HepG2 (cell line): ENCODE results near the gene PSD. TPM values are rescaled to one million over a fixed set of nuclear protein-coding genes. Genes with fewer than 3 reads are reported as not detected.

Experiments
- KLF6 ChIP-seq: IDR thresholded peaks from 2 replicates; pipeline ENCODE4 v1.8.0; 2016; ENCODE audit warnings: missing biosample characterization, missing genetic modification reagents
- NR2F6 ChIP-seq, 2 experiments: IDR thresholded peaks; 2 replicates each; pipeline ENCODE4 v1.6.1; 2016; ENCODE audit warnings: antibody characterized with exemption in 1 of 2, mild to moderate bottlenecking in 1 of 2
- TCF12 ChIP-seq, 2 experiments: fragments of 450-650 bp in 1 of 2; sonication (generic) in 1 of 2; formaldehyde crosslinking in 1 of 2; IDR thresholded peaks; 2 replicates each; pipeline versions ENCODE4 v1.6.1 to v1.8.0; 2017 to 2022; ENCODE audit warnings: antibody characterized with exemption in 1 of 2, mild to moderate bottlenecking in 1 of 2, missing genetic modification reagents in 1 of 2, moderate library complexity in 1 of 2
- ZBTB8A ChIP-seq: sonication (generic); formaldehyde crosslinking; IDR thresholded peaks from 2 replicates; pipeline ENCODE4 v1.4.0; 2020; ENCODE audit warnings: mild to moderate bottlenecking, low read depth, missing genetic modification reagents, borderline replicate concordance
- ZFP90 ChIP-seq: sonication (generic); formaldehyde crosslinking; IDR thresholded peaks from 2 replicates; pipeline ENCODE4 v1.8.0; 2022; ENCODE audit warnings: missing genetic modification reagents, mild to moderate bottlenecking, inconsistent platforms, borderline replicate concordance
- ZIK1 ChIP-seq: sonication (generic); formaldehyde crosslinking; IDR thresholded peaks from 2 replicates; pipeline ENCODE4 v1.5.0; 2020; ENCODE audit warnings: mild to moderate bottlenecking, low read depth, missing genetic modification reagents, borderline replicate concordance
- ZNF644 ChIP-seq: IDR thresholded peaks from 2 replicates; pipeline ENCODE4 v1.6.1; 2016; ENCODE audit warnings: low read depth
- ZNF841 ChIP-seq: sonication (generic); formaldehyde crosslinking; IDR thresholded peaks from 2 replicates; pipeline ENCODE4 v1.8.1; 2023; ENCODE audit warnings: missing genetic modification reagents, borderline replicate concordance
- polyA plus RNA-seq, 8 experiments: library from polyadenylated mRNA; depleted of rRNA in 3 of 8; stranded (reverse) in 7 of 8; unstranded in 1 of 8; fragments of >200 nt; fragmentation: Illumina TruSeq in 4 of 8; extraction: Trizol in 4 of 8; gene quantifications; 2 replicates each; pipeline versions ENCODE4 v1.2.1 to v1.2.3, GENCODE V29; 2011 to 2016; ENCODE audit warnings: low read depth in 4 of 8, missing spikeins in 1 of 8, mixed read lengths in 1 of 8; ENCODE audit not compliant: insufficient read depth in 1 of 8
- total RNA-seq, 5 experiments: library from RNA; depleted of rRNA; stranded (reverse); fragments of >200 nt; fragmentation: Illumina TruSeq; extraction: Trizol; gene quantifications; 2 replicates each; pipeline ENCODE4 v1.2.3, GENCODE V29; 2016; ENCODE audit warnings: low read depth in 1 of 5
- TF ChIP-seq, protein P1 (sequence below): sonication (generic); formaldehyde crosslinking; IDR thresholded peaks from 2 replicates; pipeline ENCODE4 v1.5.1; 2020; ENCODE audit warnings: mild to moderate bottlenecking, missing genetic modification reagents, borderline replicate concordance
- TF ChIP-seq, protein P2 (sequence below): sonication (generic); formaldehyde crosslinking; IDR thresholded peaks from 2 replicates; pipeline ENCODE4 v1.4.0; 2020; ENCODE audit warnings: missing genetic modification reagents
- TF ChIP-seq, protein P3 (sequence below): IDR thresholded peaks from 2 replicates; pipeline ENCODE4 v1.6.1; 2016; ENCODE audit warnings: missing compliant biosample characterization, missing genetic modification reagents, borderline replicate concordance
- TF ChIP-seq, protein P4 (sequence below): sonication (generic); formaldehyde crosslinking; IDR thresholded peaks from 2 replicates; pipeline ENCODE4 v1.4.0; 2020; ENCODE audit warnings: mild to moderate bottlenecking, missing genetic modification reagents
- TF ChIP-seq, protein P5 (sequence below): fragments of 450-650 bp; IDR thresholded peaks from 2 replicates; pipeline ENCODE4 v1.6.1; 2017; ENCODE audit warnings: mild to moderate bottlenecking

Gene PSD
- total and polyA plus RNA-seq, 2 of the 13 experiments (the other 11 are each of a cell fraction or from before 2014, with no cell fraction given): 0.35 to 0.58 TPM

GRCh38 chr10:102399217-102400021, 19.2 kb downstream of the PSD start (continued):
- TF ChIP-seq, protein P1, sequence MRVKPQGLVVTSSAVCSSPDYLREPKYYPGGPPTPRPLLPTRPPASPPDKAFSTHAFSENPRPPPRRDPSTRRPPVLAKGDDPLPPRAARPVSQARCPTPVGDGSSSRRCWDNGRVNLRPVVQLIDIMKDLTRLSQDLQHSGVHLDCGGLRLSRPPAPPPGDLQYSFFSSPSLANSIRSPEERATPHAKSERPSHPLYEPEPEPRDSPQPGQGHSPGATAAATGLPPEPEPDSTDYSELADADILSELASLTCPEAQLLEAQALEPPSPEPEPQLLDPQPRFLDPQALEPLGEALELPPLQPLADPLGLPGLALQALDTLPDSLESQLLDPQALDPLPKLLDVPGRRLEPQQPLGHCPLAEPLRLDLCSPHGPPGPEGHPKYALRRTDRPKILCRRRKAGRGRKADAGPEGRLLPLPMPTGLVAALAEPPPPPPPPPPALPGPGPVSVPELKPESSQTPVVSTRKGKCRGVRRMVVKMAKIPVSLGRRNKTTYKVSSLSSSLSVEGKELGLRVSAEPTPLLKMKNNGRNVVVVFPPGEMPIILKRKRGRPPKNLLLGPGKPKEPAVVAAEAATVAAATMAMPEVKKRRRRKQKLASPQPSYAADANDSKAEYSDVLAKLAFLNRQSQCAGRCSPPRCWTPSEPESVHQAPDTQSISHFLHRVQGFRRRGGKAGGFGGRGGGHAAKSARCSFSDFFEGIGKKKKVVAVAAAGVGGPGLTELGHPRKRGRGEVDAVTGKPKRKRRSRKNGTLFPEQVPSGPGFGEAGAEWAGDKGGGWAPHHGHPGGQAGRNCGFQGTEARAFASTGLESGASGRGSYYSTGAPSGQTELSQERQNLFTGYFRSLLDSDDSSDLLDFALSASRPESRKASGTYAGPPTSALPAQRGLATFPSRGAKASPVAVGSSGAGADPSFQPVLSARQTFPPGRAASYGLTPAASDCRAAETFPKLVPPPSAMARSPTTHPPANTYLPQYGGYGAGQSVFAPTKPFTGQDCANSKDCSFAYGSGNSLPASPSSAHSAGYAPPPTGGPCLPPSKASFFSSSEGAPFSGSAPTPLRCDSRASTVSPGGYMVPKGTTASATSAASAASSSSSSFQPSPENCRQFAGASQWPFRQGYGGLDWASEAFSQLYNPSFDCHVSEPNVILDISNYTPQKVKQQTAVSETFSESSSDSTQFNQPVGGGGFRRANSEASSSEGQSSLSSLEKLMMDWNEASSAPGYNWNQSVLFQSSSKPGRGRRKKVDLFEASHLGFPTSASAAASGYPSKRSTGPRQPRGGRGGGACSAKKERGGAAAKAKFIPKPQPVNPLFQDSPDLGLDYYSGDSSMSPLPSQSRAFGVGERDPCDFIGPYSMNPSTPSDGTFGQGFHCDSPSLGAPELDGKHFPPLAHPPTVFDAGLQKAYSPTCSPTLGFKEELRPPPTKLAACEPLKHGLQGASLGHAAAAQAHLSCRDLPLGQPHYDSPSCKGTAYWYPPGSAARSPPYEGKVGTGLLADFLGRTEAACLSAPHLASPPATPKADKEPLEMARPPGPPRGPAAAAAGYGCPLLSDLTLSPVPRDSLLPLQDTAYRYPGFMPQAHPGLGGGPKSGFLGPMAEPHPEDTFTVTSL: no peak
- TF ChIP-seq KLF6 (CRISPR knock-in tag): peak; percentile 58; the same call in 1 of the 2 replicates
- TF ChIP-seq ZNF841 (CRISPR knock-in tag): no peak
- TF ChIP-seq ZFP90 (CRISPR knock-in tag): no peak
- no peak for TF ChIP-seq TCF12 (IDR thresholded peaks at IDR 0.05)
- TF ChIP-seq TCF12 (CRISPR knock-in tag; IDR thresholded peaks at IDR 0.05): peak; percentile 93
- no peak for TF ChIP-seq ZBTB8A
- TF ChIP-seq, protein P2, sequence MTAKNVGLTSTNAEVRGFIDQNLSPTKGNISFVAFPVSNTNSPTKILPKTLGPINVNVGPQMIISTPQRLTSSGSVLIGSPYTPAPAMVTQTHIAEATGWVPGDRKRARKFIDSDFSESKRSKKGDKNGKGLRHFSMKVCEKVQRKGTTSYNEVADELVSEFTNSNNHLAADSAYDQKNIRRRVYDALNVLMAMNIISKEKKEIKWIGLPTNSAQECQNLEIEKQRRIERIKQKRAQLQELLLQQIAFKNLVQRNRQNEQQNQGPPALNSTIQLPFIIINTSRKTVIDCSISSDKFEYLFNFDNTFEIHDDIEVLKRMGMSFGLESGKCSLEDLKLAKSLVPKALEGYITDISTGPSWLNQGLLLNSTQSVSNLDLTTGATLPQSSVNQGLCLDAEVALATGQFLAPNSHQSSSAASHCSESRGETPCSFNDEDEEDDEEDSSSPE: peak; percentile 89
- peak; percentile 82 for TF ChIP-seq ZIK1 (CRISPR knock-in tag)
- TF ChIP-seq ZNF644 (CRISPR knock-in tag): no peak
- TF ChIP-seq NR2F6 (IDR thresholded peaks at IDR 0.05): no peak
- TF ChIP-seq NR2F6 (CRISPR knock-in tag; IDR thresholded peaks at IDR 0.05): peak; percentile 79
- TF ChIP-seq, protein P3, sequence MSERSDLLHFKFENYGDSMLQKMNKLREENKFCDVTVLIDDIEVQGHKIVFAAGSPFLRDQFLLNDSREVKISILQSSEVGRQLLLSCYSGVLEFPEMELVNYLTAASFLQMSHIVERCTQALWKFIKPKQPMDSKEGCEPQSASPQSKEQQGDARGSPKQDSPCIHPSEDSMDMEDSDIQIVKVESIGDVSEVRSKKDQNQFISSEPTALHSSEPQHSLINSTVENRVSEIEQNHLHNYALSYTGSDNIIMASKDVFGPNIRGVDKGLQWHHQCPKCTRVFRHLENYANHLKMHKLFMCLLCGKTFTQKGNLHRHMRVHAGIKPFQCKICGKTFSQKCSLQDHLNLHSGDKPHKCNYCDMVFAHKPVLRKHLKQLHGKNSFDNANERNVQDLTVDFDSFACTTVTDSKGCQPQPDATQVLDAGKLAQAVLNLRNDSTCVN: no peak; the same call in 1 of the 2 replicates
- TF ChIP-seq, protein P4, sequence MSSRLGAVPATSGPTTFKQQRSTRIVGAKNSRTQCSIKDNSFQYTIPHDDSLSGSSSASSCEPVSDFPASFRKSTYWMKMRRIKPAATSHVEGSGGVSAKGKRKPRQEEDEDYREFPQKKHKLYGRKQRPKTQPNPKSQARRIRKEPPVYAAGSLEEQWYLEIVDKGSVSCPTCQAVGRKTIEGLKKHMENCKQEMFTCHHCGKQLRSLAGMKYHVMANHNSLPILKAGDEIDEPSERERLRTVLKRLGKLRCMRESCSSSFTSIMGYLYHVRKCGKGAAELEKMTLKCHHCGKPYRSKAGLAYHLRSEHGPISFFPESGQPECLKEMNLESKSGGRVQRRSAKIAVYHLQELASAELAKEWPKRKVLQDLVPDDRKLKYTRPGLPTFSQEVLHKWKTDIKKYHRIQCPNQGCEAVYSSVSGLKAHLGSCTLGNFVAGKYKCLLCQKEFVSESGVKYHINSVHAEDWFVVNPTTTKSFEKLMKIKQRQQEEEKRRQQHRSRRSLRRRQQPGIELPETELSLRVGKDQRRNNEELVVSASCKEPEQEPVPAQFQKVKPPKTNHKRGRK (CRISPR knock-in tag): no peak
- TF ChIP-seq, protein P5, sequence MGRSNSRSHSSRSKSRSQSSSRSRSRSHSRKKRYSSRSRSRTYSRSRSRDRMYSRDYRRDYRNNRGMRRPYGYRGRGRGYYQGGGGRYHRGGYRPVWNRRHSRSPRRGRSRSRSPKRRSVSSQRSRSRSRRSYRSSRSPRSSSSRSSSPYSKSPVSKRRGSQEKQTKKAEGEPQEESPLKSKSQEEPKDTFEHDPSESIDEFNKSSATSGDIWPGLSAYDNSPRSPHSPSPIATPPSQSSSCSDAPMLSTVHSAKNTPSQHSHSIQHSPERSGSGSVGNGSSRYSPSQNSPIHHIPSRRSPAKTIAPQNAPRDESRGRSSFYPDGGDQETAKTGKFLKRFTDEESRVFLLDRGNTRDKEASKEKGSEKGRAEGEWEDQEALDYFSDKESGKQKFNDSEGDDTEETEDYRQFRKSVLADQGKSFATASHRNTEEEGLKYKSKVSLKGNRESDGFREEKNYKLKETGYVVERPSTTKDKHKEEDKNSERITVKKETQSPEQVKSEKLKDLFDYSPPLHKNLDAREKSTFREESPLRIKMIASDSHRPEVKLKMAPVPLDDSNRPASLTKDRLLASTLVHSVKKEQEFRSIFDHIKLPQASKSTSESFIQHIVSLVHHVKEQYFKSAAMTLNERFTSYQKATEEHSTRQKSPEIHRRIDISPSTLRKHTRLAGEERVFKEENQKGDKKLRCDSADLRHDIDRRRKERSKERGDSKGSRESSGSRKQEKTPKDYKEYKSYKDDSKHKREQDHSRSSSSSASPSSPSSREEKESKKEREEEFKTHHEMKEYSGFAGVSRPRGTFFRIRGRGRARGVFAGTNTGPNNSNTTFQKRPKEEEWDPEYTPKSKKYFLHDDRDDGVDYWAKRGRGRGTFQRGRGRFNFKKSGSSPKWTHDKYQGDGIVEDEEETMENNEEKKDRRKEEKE: no peak
